Prostate gland (tissue), 2 donors: ENCODE results near the gene DIAPH2. TPM values are rescaled to one million over a fixed set of nuclear protein-coding genes. Genes with fewer than 3 reads are reported as not detected.

Experiments
- DNase-seq: peaks from one replicate; pipeline ENCODE4 v3.0.0-alpha.2; 2019; ENCODE audit warnings: low spot score
- H3K27ac ChIP-seq, 2 donors: fragments of 200-600 bp; sonication (generic); 2 replicates each; pipeline ENCODE4 v1.5.1; 2017 to 2019
- H3K27me3 ChIP-seq: fragments of 200-600 bp; sonication (generic); replicated peaks from 2 replicates; pipeline ENCODE4 v1.5.1; 2019; ENCODE audit not compliant: insufficient read depth
- H3K36me3 ChIP-seq, 2 donors: fragments of 200-600 bp; sonication (generic); 1 replicate in 1 of 2; 2 replicates in 1 of 2; pipeline versions ENCODE4 v1.5.1 to v1.8.1; 2017 to 2019
- H3K4me1 ChIP-seq: fragments of 200-600 bp; sonication (generic); replicated peaks from 2 replicates; pipeline ENCODE4 v1.5.1; 2019
- H3K4me3 ChIP-seq, 2 donors: fragments of 200-600 bp; sonication (generic); 2 replicates each; pipeline ENCODE4 v1.5.1; 2017 to 2019
- H3K9me3 ChIP-seq: fragments of 200-600 bp; sonication (generic); 2 replicates; pipeline ENCODE4 v1.5.1; 2017
- CTCF ChIP-seq, 4 experiments: fragments of 200-600 bp in 2 of 4; fragments of 450-650 bp in 2 of 4; sonication (generic) in 2 of 4; IDR thresholded peaks; 1 replicate in 3 of 4; 2 replicates in 1 of 4; pipeline ENCODE4 v1.5.1; 2016 to 2019; ENCODE audit warnings: antibody characterized with exemption in 4 of 4, mild to moderate bottlenecking in 2 of 4, moderate library complexity in 2 of 4
- POLR2A ChIP-seq: fragments of 450-650 bp; IDR thresholded peaks from one replicate; pipeline ENCODE4 v1.6.1; 2016; ENCODE audit warnings: antibody characterized with exemption, mild to moderate bottlenecking
- POLR2AphosphoS5 ChIP-seq: sonication (generic); formaldehyde crosslinking; IDR thresholded peaks from one replicate; pipeline ENCODE4 v1.6.1; 2017; ENCODE audit warnings: antibody characterized with exemption
- WGBS: methylation state at CpG from one replicate; pipeline ENCODE4 v1.1.5; 2018; 5-methylcytosine and 5-hydroxymethylcytosine counted together
- intact Hi-C: fragments of 100-400 bp; cut with DNase I; formaldehyde crosslinking; loops from one replicate; pipeline ENCODE4 v1.14.2; 2022
- total RNA-seq, 2 donors: library from RNA; depleted of rRNA; stranded (reverse); fragments of >200 nt; gene quantifications; one replicate each; pipeline ENCODE4 v1.1.0, GENCODE V29; 2016

The DIAPH2 gene
- total RNA-seq, 2 donors from 2014 or later, result 8.1 to 44.8 TPM

GRCh38 chrX:97016106-97016505 lies 331.5 kb downstream of the DIAPH2 start:
- no peak overlapping the region for H3K27ac ChIP-seq
- no peaks in the 10 kb centered on the region for H3K27me3 ChIP-seq
- no peak overlapping the region for H3K4me3 ChIP-seq
- intact Hi-C loops, result no loop called here
- WGBS, result 41% methylated on average over 2 of the region's 2 CpGs
- H3K4me1 ChIP-seq, result no peaks in the 10 kb centered on the region
- no peaks in the 10 kb centered on the region for H3K36me3 ChIP-seq
- no peak for DNase-seq
- H3K9me3 ChIP-seq, result no peaks in the 10 kb centered on the region
- no peak for TF ChIP-seq CTCF (IDR thresholded peaks at IDR 0.05)
- no peak for TF ChIP-seq POLR2A
- no peak for TF ChIP-seq POLR2AphosphoS5

GRCh38 chrX:97021680-97022079 lies 337.0 kb downstream of the DIAPH2 start:
- intact Hi-C loops, result no loop called here
- Histone ChIP-seq H3K27ac (no peak overlapping the region), H3K9me3 (no peaks in the 10 kb centered on the region), H3K4me1 (no peaks in the 10 kb centered on the region), H3K4me3 (no peak overlapping the region), H3K27me3 (no peaks in the 10 kb centered on the region), H3K36me3 (no peaks in the 10 kb centered on the region)
- no peak for DNase-seq
- WGBS, result 73% methylated on average over 3 of the region's 3 CpGs
- TF ChIP-seq POLR2A (no peak), CTCF (IDR thresholded peaks at IDR 0.05) (no peak), POLR2AphosphoS5 (no peak)

GRCh38 chrX:97026406-97026805 lies 341.8 kb downstream of the DIAPH2 start:
- 89% methylated on average over 2 of the region's 2 CpGs for WGBS
- Histone ChIP-seq H3K27ac (no peak overlapping the region), H3K36me3 (no peaks in the 10 kb centered on the region), H3K4me1 (no peaks in the 10 kb centered on the region), H3K4me3 (no peak overlapping the region), H3K27me3 (no peaks in the 10 kb centered on the region), H3K9me3 (no peaks in the 10 kb centered on the region)
- no peak for TF ChIP-seq CTCF (IDR thresholded peaks at IDR 0.05)
- TF ChIP-seq POLR2A, result no peak
- TF ChIP-seq POLR2AphosphoS5, result no peak
- intact Hi-C loops, result no loop called here
- DNase-seq, result no peak

- H3K36me3 ChIP-seq, result no peaks in the 10 kb centered on the region
- no peaks in the 10 kb centered on the region for H3K4me1 ChIP-seq
- no peak overlapping the region for H3K4me3 ChIP-seq
- TF ChIP-seq CTCF (IDR thresholded peaks at IDR 0.05), result no peak
- TF ChIP-seq POLR2A, result no peak
- TF ChIP-seq POLR2AphosphoS5, result no peak
- no peaks in the 10 kb centered on the region for H3K27me3 ChIP-seq
- H3K9me3 ChIP-seq, result no peaks in the 10 kb centered on the region
- 42% methylated on average over 6 of the region's 6 CpGs for WGBS
- intact Hi-C loops, result no loop called here
- no peak overlapping the region for H3K27ac ChIP-seq
- no peak for DNase-seq
These were observed 342.8 kb downstream of the DIAPH2 start for GRCh38 chrX:97027384-97027922.

- intact Hi-C loops, result no loop called here
- Histone ChIP-seq H3K9me3 (no peaks in the 10 kb centered on the region), H3K27me3 (no peaks in the 10 kb centered on the region), H3K4me1 (no peaks in the 10 kb centered on the region), H3K36me3 (no peaks in the 10 kb centered on the region), H3K27ac (no peak overlapping the region), H3K4me3 (no peak overlapping the region)
- no peak for DNase-seq
- 75% methylated on average over 2 of the region's 2 CpGs for WGBS
- TF ChIP-seq POLR2AphosphoS5 (no peak), CTCF (IDR thresholded peaks at IDR 0.05) (no peak), POLR2A (no peak)
These were observed 345.8 kb downstream of the DIAPH2 start for GRCh38 chrX:97030463-97030862.
